HUDEP-2 (cell line): ENCODE results near the gene EGLN2.
"Not testable (repeated sequence)": the region's sequence is repeated elsewhere in the genome, so short reads cannot be mapped to it uniquely, and the experiment has no call there.

Source experiments
- DNase-seq, 76 experiments: peaks; one replicate each; lab custom pipeline; 2025; ENCODE audit not compliant: unreplicated experiment in 76 of 76; lab: John Stamatoyannopoulos, UW

The EGLN2 gene

GRCh38 chr19:40813182-40813581 lies 14.2 kb downstream of the EGLN2 start:
- DNase-seq = no peak

GRCh38 chr19:40815223-40815622 lies 16.2 kb downstream of the EGLN2 start:
- no peak for DNase-seq

- DNase-seq = peak in 69 of 76 experiments; percentile 27 to 82 (median 68)
Observed at GRCh38 chr19:40818480-40819399, 19.7 kb downstream of the EGLN2 start.

DNA sequence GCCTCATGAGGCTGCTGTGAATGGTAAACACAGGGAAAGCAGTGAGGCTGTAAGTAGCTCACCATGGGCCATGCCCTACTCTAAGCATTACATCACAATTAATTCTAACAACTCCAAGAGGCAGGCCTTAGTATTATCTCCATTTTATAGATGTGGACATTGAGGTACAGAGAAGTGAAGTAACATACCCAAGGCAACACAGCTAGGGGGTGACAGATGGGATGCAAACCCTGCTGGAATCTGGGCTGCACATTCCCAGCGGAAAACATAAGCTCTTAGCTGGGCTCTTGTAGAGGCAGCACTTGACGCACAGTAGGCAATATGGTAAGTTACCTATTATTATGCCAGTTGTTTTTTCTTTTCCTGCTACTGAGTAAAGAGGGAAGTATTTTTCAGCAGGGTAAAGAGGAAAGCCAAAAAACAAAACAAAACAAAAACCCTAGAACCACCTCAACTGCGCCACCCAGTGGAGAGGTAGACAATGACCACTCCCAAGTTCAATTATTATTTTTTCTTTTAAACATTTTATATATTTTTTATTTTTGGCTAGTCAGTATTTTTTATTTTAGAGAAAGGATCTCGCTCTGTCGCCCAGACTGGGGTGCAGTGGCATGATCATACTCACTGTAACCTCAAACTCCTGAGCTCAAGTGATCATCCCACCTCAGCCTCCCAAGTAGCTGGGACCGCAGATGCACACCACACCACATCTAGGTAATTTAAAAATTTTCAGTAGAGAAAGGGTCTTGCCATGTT lies 20.7 kb downstream of the EGLN2 start:
- DNase-seq = peak in 26 of 76 experiments; percentile 16 to 57 (median 36)

- DNase-seq = no peak
Observed at GRCh38 chr19:40822161-40822560, 23.2 kb downstream of the EGLN2 start.

DNA sequence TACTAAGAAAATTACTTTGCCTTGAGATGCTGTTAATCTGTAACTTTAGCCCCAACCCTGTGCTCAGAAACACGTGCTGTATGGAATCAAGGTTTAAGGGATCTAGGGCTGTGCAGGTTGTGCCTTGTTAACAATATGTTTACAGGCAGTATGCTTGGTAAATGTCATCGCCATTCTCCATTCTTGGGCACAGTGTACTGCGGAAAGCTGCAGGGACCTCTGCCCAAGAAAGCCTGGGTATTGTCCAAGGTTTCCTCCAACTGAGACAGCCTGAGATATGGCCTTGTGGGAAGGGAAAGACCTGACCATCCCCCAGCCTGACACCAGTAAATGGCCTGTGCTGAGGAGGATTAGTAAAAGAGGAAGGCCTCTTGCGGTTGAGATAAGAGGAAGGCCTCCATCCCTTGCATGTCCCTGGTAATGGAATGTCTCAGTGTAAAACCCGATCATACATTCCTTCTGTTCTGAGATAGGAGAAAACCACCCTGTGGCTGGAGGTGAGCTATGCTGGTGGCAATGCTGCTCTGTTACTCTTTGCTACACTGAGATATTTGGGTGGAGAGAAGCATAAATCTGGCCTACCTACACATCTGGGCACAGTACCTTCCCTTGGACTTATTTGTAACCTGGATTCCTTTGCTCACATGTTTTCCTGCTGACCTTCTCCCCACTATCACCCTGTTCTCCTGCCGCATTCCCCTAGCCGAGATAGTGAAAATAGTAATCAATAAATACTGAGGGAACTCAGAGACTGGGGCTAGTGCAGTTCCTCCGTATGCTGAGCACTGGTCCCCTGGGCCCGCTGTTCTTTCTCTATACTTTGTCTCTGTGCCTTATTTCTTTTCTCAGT lies 23.9 kb downstream of the EGLN2 start:
- peak in 67 of 76 experiments; percentile 24 to 88 (median 61) for DNase-seq

- DNase-seq = not testable (repeated sequence)
Observed at GRCh38 chr19:40824916-40825315, 25.9 kb downstream of the EGLN2 start.

DNA sequence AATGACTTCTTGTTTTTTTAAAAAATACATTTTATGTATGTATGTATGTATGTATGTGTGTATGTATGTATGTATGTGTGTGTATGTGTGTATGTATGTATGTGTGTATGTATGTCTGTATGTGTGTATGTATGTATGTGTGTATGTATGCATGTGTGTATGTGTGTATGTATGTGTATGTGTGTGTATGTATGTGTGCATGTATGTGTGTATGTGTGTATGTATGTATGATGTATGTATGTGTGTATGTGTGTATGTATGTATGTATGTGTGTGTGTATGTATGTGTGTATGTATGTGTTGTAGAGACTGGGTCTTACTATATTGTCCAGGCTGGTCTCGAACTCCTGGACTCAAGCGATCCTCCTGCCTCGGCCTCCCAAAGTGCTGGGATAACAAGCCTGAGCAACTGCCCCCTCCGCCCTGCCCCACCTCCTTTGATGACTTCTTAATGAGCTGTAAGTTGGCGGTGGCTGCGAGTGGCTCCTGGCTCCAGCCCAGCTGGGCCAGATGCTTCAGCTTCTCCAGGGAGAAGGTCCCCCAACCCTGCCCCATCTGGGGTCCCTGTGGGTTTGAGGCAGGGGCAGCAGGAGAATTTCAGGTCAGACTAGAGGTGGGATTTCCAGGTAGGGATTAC lies 26.6 kb downstream of the EGLN2 start:
- DNase-seq = not testable (repeated sequence)

DNA sequence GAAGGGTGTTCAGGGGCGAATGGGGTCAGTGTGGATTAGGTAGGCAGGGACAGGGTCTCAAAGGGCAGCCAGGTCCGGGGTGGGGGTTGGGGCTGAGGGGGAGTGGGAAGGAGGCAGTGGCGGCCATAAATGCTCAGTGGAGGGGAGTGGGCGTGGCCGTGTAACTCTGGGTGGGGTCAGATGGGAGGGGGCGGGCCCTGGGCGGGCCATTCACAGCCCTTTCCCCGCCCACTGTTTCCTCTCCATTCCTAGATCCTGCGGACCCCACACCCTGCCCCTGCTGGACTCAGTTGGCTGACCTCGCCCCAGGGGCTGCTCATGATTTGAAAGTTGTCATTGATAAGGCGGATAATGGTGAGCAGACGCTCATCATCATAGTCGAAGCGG lies 27.3 kb downstream of the EGLN2 start:
- DNase-seq = not testable (repeated sequence)

DNA sequence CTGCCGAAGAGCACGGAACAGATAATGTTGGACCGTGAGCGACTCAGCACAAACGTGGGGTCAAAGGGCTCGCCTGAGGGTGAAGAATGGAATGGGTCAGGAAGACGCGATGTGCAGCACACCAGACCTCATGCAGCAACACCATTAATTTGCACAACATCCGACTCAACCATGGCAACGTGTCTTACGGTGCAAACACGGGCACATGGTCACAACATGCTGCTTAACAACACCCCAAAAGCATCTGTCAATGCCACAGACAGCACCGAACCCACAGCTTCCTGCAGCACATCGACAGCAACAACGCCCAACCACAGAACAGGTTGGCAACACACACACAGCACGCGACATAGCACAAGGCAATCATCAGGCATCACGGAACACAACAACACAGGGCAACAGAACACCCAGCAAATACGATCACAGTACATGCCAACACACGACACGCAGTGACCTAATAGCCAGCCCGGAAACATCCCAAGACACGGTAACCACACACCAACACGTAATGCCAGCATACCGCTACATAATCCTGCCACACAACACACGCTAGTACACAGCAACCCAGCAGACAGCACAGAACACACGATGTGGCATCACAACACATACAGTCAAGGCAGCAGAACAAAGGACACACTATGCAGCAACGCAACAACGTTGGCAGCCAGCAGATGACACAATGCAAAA lies 27.9 kb downstream of the EGLN2 start:
- DNase-seq = not testable (repeated sequence)

DNA sequence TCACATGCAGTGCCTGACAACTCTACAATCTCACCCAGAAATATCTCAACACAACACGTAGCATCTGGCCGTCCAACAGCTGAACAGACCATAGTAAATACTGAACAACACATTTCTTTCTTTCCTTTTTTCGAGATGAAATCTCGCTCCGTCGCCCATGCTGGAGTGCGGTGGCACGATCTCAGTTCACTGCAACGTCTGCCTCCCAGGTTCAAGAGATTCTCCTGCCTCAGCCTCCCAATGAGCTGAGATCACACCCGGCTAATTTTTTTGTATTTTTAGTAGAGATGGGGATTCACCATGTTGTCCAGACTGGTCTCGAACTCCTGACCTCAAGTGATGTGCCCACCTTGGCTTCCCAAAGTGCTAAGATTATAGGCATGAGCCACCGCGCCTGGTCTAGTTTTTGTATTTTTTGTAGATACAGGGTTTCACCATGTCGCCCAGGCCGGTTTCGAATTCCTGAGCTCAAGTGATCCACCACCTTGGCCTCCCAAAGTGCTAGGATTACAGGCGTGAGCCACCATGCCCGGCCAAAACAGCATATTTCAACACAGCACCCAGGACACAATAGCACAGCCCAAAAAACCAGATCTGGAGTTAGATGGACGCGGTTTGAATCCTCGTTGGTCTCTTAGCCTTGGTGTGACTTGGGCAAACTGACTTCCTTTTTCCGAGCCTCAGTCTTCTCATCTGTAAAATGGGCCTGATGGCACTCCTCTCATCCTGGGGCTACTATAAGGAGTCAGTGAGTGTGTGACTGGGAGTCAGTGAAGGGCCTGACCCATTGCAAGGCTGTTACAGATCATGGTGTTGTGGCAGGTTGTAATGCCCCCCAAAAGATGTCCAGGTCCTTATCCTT lies 28.6 kb downstream of the EGLN2 start:
- DNase-seq = no peak

- DNase-seq = no peak
Observed at GRCh38 chr19:40829205-40829604, 30.2 kb downstream of the EGLN2 start.

- DNase-seq = not testable (repeated sequence)
Observed at GRCh38 chr19:40830741-40831140, 31.8 kb downstream of the EGLN2 start.

GRCh38 chr19:40831502-40832430 lies 32.8 kb downstream of the EGLN2 start:
- no peak for DNase-seq

DNA sequence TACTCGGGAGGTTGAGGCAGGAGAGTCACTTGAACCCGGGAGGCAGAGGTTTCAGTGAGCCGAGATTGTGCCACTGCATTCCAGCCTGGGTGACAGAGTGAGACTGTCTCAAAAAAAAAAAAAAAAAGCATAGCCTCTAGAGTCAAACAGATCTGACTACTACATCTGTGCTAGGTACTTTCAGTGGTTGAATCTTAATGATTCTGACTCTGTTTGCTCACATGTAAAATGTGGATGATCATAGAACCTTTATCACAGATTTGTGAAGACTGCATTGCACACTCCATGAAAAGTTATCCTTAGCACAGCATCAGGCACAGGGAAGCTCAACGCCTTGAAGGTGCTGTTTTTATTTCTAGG lies 33.4 kb downstream of the EGLN2 start:
- DNase-seq = not testable (repeated sequence)

- peak in 20 of 76 experiments; percentile 10 to 62 (median 34) for DNase-seq
Observed at GRCh38 chr19:40833728-40834533, 34.9 kb downstream of the EGLN2 start.
